GM12875 (cell line): ENCODE results near the gene GRM4.

ENCODE experiments used
- H3K4me3 ChIP-seq: one replicate; pipeline ENCODE4 v1.5.1; 2011; ENCODE audit warnings: low read depth, low read length, control low read depth
- TF ChIP-seq, protein P1 (sequence below): IDR thresholded peaks from 2 replicates; pipeline ENCODE4 v1.5.1; 2011; ENCODE audit warnings: low read depth, mild to moderate bottlenecking, control low read depth, inconsistent platforms, low read length, moderate library complexity, borderline replicate concordance; ENCODE audit not compliant: insufficient read depth

Gene GRM4

GRCh38 chr6:34035161-34035560 is 110.7 kb downstream of the GRM4 start:
- TF ChIP-seq, protein P1, sequence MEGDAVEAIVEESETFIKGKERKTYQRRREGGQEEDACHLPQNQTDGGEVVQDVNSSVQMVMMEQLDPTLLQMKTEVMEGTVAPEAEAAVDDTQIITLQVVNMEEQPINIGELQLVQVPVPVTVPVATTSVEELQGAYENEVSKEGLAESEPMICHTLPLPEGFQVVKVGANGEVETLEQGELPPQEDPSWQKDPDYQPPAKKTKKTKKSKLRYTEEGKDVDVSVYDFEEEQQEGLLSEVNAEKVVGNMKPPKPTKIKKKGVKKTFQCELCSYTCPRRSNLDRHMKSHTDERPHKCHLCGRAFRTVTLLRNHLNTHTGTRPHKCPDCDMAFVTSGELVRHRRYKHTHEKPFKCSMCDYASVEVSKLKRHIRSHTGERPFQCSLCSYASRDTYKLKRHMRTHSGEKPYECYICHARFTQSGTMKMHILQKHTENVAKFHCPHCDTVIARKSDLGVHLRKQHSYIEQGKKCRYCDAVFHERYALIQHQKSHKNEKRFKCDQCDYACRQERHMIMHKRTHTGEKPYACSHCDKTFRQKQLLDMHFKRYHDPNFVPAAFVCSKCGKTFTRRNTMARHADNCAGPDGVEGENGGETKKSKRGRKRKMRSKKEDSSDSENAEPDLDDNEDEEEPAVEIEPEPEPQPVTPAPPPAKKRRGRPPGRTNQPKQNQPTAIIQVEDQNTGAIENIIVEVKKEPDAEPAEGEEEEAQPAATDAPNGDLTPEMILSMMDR, result no peak

DNA sequence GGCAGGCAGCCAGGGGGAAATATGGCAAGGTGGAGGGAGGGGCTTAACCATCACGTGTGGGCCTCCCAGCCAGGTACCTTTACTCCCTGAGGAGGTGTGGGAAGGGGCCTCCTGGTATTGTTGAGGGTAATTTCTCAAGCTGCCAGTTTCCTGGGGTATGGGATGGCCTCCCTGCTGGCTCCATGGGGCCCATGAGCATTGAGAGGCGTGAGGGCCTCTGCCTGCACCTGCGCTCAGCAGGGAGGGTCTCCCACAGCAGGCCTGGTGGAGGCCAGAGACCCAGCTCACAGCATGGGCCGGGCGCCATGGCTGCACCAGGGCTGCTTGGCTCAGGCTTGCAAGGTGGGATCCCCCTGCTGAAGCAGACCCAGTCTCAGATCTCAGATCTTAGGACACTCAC is 113.0 kb downstream of the GRM4 start:
- TF ChIP-seq, protein P1, result no peak
- no peak overlapping the region for H3K4me3 ChIP-seq

More at GRCh38 chr6:34035161-34035560, 110.7 kb downstream of the GRM4 start:
- H3K4me3 ChIP-seq, result no peak overlapping the region

GRCh38 chr6:34031625-34032383 is 114.1 kb downstream of the GRM4 start:
- TF ChIP-seq, protein P1, result no peak
- no peak overlapping the region for H3K4me3 ChIP-seq

DNA sequence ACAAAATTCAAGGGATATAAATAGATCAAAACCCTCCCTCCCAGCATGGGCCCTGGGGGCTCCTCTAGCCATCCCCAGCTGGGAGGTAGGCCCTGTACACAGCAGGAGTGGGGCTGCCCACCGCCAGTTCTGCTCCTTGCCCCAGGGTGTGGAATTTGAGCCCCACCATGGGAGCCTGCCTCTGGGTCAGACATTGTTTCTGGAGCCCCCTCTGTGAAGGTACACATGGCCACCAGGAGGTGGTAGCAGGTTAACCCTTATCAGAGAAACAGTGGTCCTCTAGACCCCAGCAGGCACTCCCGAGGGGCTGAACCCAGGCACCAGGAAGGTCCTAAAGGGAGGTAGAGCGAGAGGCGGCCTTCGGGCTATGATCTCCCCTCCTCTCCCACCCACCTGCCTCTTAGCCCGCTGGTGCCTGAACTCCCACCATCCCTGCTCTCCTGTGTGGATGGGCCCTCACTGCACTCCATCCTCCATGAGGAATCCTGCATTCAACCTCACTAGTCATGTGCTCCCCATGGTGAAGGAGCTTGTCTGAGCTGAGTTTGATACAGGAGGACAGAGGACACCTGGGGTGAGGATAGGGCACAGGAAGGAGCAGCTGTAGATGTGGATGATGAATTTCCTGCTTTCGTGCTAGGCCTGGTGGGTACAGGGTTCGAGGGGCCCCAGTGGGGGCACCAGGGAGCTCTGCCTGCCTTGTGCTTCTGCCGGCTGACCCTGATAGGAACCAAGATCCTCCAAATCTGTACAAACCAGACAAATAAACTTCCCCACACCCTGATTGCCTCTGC is 114.9 kb downstream of the GRM4 start:
- TF ChIP-seq, protein P1, result no peak
- H3K4me3 ChIP-seq, result no peak overlapping the region

DNA sequence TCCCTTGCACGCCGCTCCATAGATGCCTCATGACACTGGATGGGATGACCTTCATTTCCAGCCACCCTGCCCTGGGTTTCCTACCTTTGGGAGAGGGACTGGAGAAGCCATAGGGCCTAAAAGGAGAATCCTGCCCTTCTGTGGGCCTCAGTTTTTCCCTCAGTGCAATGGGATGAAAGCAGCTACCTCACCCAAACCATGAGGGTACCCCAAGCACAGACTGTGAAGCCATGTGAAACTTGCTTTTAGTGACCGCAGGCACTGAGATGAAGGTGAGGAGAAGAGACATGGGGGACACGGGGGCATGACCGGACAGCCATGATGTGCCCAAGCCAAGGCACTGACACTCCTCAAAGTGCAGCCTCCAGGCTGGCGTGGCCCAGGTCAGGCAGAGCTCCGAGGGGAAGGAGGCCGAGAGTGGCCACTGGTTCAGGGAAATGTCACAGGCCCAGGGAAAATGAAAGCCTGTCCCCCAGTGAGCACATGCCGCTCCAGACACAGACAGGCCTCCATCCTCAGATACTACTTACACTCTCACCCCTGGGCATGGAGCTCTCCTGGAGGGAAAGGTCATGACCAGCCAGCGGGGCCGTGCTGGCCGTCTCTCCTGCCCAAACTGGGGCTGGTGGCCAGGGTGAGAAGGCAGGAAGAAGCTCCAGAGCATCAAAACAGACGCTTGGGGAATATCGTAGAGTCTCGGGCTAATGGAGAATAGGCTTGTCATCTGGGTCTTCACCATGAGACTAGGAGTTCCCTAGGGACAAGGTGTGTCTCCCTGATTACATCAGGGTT is 116.2 kb downstream of the GRM4 start:
- no peak overlapping the region for H3K4me3 ChIP-seq
- TF ChIP-seq, protein P1, result no peak

DNA sequence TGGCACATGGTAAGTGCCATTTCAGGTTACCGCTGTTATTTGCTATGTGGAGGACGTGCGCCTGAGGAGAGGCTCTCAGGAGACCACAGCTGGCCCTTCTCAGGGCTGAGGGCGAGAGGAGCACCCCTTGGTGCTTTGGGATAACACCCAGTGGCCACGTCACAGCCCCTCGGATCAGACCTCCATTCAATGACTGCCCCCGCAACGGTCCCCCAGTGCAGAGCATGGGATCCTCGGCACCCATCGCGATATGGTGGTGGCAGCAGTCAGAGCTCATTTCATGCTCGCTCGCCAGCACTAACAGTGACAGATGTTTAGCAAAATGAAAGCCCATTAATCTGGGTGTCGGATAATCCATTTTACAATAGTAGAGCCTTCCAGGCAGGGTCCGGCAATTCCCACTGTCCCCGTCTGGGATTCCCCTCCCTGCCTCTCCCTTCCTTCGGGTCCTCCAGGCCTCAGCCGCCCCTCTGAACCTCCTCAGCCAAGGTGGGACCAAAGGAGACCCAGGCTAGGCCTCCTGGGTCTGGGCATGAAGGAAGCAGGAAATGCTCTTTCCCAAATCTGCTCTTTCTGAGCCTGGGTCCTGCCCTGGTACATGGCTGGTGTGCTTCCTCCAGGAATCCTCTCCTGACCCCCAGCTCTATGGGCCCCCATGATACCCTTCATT is 117.1 kb downstream of the GRM4 start:
- TF ChIP-seq, protein P1, result no peak
- no peak overlapping the region for H3K4me3 ChIP-seq
